Fibroblast of the aortic adventitia (primary cell): Measurements from ENCODE around the gene GPR87. TPM values are rescaled to one million over a fixed set of nuclear protein-coding genes. Genes with fewer than 3 reads are reported as not detected.

Source experiments
- DNase-seq: peaks from one replicate; pipeline ENCODE4 v3.0.0-alpha.2; 2010; ENCODE audit warnings: low read depth
- H3K4me3 ChIP-seq: 2 replicates; pipeline ENCODE4 v1.5.1; 2011; ENCODE audit warnings: low read depth, mild to moderate bottlenecking, control low read depth, low read length, moderate library complexity
- CTCF ChIP-seq: IDR thresholded peaks from 2 replicates; pipeline ENCODE4 v1.5.1; 2011; ENCODE audit warnings: mild to moderate bottlenecking, low read length, control low read depth, inconsistent platforms; ENCODE audit not compliant: insufficient read depth
- total RNA-seq: library from RNA; depleted of rRNA; stranded (reverse); fragments of >200 nt; gene quantifications from 2 replicates; pipeline ENCODE4 v1.2.3, GENCODE V29; 2012; ENCODE audit warnings: low replicate concordance

Gene GPR87
- total RNA-seq, 1 donor = 0.18 TPM

GRCh38 chr3:151350656-151351055 lies 34.0 kb upstream of the GPR87 start:
- no peak for TF ChIP-seq CTCF
- no peak overlapping the region for H3K4me3 ChIP-seq
- no peak for DNase-seq

- no peak for DNase-seq
- no peak overlapping the region for H3K4me3 ChIP-seq
- no peak for TF ChIP-seq CTCF
These were observed 30.8 kb upstream of the GPR87 start for GRCh38 chr3:151347432-151347831.

- H3K4me3 ChIP-seq = no peak overlapping the region
- DNase-seq = no peak
- TF ChIP-seq CTCF = no peak
These were observed 29.7 kb upstream of the GPR87 start for GRCh38 chr3:151346292-151346691.

GRCh38 chr3:151345859-151346258 lies 29.2 kb upstream of the GPR87 start:
- DNase-seq = peak; percentile 78
- no peak for TF ChIP-seq CTCF
- no peak overlapping the region for H3K4me3 ChIP-seq

GRCh38 chr3:151331696-151332095 lies 15.1 kb upstream of the GPR87 start:
- H3K4me3 ChIP-seq = no peak overlapping the region
- TF ChIP-seq CTCF = no peak
- DNase-seq = no peak

- TF ChIP-seq CTCF = no peak
- peak; percentile 49 for DNase-seq
- H3K4me3 ChIP-seq = no peak overlapping the region
These were observed 14.3 kb upstream of the GPR87 start for GRCh38 chr3:151330899-151331298.

- no peak overlapping the region for H3K4me3 ChIP-seq
- no peak for DNase-seq
- TF ChIP-seq CTCF = no peak
These were observed 13.8 kb upstream of the GPR87 start for GRCh38 chr3:151330379-151330778.
